ENCODE data around the gene FAM72D. TPM values are rescaled to one million over a fixed set of nuclear protein-coding genes. Genes with fewer than 3 reads are reported as not detected.
A peak's percentile ranks its signal among the peaks of the same experiment; 100 is the strongest.
"Not testable (repeated sequence)": the region's sequence is repeated elsewhere in the genome, so short reads cannot be mapped to it uniquely, and the experiment has no call there.

Gene FAM72D
- total and polyA plus RNA-seq, 10 of the 15 experiments (the other 5 are each of a cell fraction or from before 2014, with no cell fraction given): 4.3 to 27.5 (median 13.9) TPM

GRCh38 chr1:145155421-145155820, 59.6 kb downstream of the FAM72D start:
- ATAC-seq; H3K27ac ChIP-seq (ENCODE audit: control insufficient read depth, insufficient read depth); H3K36me3 ChIP-seq (ENCODE audit: control insufficient read depth in 2 of 2, insufficient read depth in 2 of 2, low read length in 1 of 2); SMC1A ChIA-PET (ENCODE audit: uncharacterized antibody, unreplicated experiment); H3K4me1 ChIP-seq (ENCODE audit: control insufficient read depth, insufficient read depth, low read length); H3K4me3 ChIP-seq; BruUV-seq (replicated peaks); CTCF ChIA-PET; in situ Hi-C loops (cut with MboI); H4K20me1 ChIP-seq (ENCODE audit: control insufficient read depth, insufficient read depth); intact Hi-C loops (cut with micrococcal nuclease; ENCODE audit: unreplicated experiment); DNase-seq (ENCODE audit: low read depth, low spot score); H3K9ac ChIP-seq (ENCODE audit: control insufficient read depth, insufficient read depth, low read length); H3K79me2 ChIP-seq (ENCODE audit: control insufficient read depth, insufficient read depth, low read length); RAD21 ChIA-PET (ENCODE audit: unreplicated experiment); H2AFZ ChIP-seq (ENCODE audit: control insufficient read depth, low read depth, low read length); H3K4me2 ChIP-seq (ENCODE audit: control insufficient read depth, insufficient read depth); H3K9me3 ChIP-seq (replicated peaks; ENCODE audit: control insufficient read depth, insufficient read depth, low read length); H3K27me3 ChIP-seq (replicated peaks in 1 of 2; ENCODE audit: control insufficient read depth in 2 of 2, insufficient read depth in 2 of 2, low read length in 1 of 2); POLR2A ChIA-PET; FAIRE-seq: not testable (repeated sequence)
- WGBS (ENCODE audit: insufficient coverage, insufficient replicate concordance, low lambda C conversion rate, missing lambda C conversion rate): no CpG with 5 or more reads among the region's 4 CpGs

DNA sequence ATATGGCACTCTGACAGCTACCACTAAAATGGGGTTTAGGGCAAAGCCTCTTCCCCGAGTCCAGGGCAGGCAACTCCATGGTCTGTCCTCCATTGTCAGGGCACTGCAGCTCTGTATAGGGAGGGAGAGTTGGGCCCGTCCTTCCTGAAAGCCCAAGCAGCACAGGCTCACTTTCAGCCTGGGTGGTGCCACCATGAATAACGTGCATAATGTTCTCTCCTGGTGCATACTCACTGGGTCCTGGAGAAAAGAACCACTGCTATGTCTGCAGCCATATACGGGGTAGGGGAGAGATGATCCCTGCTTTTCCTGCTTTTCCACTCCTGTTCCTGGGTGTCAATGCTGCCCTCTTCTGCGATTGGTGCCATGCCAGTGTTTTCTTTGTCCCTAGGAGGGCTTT, 60.1 kb downstream of the FAM72D start:
- H4K20me1 ChIP-seq (ENCODE audit: control insufficient read depth, insufficient read depth); H3K9me3 ChIP-seq (replicated peaks; ENCODE audit: control insufficient read depth, insufficient read depth, low read length); H3K4me2 ChIP-seq (ENCODE audit: control insufficient read depth, insufficient read depth); in situ Hi-C loops (cut with MboI); CTCF ChIA-PET; H3K27me3 ChIP-seq (replicated peaks in 1 of 2; ENCODE audit: control insufficient read depth in 2 of 2, insufficient read depth in 2 of 2, low read length in 1 of 2); H2AFZ ChIP-seq (ENCODE audit: control insufficient read depth, low read depth, low read length); POLR2A ChIA-PET; RAD21 ChIA-PET (ENCODE audit: unreplicated experiment); intact Hi-C loops (cut with micrococcal nuclease; ENCODE audit: unreplicated experiment); H3K9ac ChIP-seq (ENCODE audit: control insufficient read depth, insufficient read depth, low read length); DNase-seq (ENCODE audit: low read depth, low spot score); SMC1A ChIA-PET (ENCODE audit: uncharacterized antibody, unreplicated experiment); H3K4me1 ChIP-seq (ENCODE audit: control insufficient read depth, insufficient read depth, low read length); FAIRE-seq; H3K79me2 ChIP-seq (ENCODE audit: control insufficient read depth, insufficient read depth, low read length); BruUV-seq (replicated peaks); H3K27ac ChIP-seq (ENCODE audit: control insufficient read depth, insufficient read depth); H3K36me3 ChIP-seq (ENCODE audit: control insufficient read depth in 2 of 2, insufficient read depth in 2 of 2, low read length in 1 of 2); H3K4me3 ChIP-seq: not testable (repeated sequence)
- WGBS (ENCODE audit: insufficient coverage, insufficient replicate concordance, low lambda C conversion rate, missing lambda C conversion rate): 27% methylated on average over 4 of the region's 5 CpGs
- ATAC-seq: peak; percentile 17; the same call in 1 of the 3 replicates

All from GM12878 (cell line).